DMS153 treated with DMSO at 0.1 percent for 48 hours (cell line): ENCODE results near the gene COL12A1.
A peak's percentile ranks its signal among the peaks of the same experiment; 100 is the strongest.

Experiments
- DNase-seq: peaks from one replicate; lab custom pipeline; 2025; ENCODE audit not compliant: unreplicated experiment; lab: John Stamatoyannopoulos, UW

COL12A1 gene

GRCh38 chr6:75106426-75106825 is 99.4 kb downstream of the COL12A1 start:
- no peak for DNase-seq

- DNase-seq = no peak
These were observed 102.4 kb downstream of the COL12A1 start for GRCh38 chr6:75103431-75103830.

DNA sequence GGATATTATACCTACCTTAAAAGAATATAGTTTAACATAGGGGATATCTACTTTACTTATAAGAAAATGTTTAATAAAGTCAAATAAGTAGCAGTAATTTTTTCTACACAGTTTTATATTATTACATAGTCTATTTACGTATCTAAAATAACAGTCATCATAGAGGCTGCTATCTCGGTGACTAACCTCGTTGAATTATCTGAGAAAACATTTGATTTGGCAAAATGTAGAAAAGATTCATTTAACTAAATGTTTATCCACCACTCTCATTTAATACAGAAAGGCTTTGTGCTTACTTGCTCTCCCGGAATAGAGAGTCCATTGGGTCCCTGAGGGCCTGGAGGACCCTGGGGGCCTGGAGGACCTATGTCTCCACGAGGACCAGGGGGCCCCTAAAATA is 103.6 kb downstream of the COL12A1 start:
- DNase-seq = no peak

- no peak for DNase-seq
These were observed 104.0 kb downstream of the COL12A1 start for GRCh38 chr6:75101896-75102295.

DNA sequence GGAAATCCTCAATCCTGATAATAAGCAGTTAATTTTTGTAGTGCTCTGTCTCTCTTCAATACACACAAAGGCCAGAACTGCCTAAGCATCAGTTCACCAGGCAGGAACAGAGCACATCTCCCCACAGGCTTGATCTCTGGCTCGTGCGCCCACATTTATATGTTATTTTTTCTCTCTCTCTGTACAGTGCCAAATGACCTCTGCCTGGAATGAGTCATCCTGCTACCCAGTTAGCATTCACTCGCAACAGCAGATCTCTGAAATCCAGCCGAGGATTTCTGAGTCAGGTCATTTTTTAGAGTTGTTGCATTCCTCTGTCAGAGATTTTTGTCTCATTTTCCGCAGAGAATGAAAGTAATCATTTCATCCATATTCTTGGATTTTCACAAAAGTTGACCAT is 107.1 kb downstream of the COL12A1 start:
- no peak for DNase-seq

DNA sequence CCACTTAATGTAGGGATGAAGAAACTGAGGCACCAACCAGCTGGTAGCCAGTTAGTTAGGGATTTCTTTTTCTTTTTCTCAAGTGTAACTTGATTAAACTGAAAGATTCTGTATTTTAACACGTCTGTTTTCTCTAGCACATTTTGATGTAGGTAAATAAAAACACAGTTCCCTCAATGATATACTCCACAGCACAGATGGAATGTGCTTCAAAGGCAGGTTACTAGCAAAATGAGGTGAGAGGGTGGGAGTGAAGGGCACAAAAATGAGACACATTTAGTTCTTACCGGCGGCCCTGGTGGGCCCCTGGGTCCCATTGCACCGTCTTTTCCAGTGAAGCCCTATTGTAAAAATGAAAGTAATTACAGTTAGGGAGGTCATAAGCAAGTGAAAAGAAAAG is 108.9 kb downstream of the COL12A1 start:
- DNase-seq = no peak

DNA sequence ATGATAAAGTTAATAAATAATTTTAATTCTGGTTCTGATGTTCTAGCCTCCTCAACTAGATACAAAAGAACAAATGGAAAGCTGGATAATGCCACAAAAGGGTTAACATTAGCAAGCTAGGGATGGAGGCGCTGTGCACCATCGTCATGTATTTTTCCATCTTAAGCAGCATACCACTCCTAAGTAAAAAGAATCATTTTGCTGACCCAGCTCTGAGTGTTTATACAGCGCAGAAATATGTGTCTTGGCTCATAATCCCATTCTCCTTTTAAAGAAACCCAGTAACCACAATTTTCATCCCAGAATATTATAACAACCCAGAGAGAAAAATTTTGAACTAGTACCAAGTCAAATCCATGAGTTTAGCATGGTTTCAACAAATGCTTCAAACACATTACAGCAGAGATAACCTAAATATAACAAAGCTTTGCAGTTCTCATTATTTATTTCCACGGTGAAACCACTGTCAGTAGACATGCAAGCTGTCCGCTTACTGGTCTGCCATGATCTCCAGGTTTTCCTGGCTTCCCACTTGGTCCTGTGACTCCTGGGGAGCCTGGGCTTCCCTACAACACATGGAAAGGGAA is 111.1 kb downstream of the COL12A1 start:
- DNase-seq = no peak

DNA sequence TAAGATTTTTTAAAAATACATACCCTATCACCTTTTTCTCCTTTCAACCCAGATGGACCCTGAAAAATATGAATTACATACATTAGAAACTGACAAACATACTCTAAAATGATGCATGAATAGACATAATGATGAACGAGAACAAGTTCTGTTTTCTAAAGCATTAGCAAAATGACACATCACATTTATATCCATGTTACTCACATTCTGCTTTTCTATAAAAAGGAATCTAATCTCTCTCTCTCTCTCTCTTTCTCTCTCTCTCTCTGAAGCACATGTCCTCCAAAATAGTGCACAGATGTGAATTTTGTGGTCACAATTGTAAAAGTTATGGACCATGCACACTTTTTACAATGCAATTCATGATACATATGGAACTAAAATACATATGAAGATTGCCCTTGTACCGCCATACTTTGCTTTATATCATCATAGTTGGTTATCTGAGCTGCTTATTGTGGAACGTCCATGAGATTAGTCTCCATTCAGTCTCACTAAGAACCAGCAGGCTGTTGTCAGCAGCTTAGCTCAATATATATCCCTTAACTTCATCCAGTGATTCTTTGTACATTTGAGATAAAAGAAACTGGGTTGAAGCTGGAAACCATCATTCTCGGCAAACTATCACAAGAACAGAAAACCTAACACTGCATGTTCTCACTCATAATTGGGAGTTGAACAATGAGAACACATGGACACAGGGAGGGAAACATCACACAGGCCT is 114.2 kb downstream of the COL12A1 start:
- DNase-seq = no peak

GRCh38 chr6:75090576-75090975 is 115.3 kb downstream of the COL12A1 start:
- no peak for DNase-seq

DNA sequence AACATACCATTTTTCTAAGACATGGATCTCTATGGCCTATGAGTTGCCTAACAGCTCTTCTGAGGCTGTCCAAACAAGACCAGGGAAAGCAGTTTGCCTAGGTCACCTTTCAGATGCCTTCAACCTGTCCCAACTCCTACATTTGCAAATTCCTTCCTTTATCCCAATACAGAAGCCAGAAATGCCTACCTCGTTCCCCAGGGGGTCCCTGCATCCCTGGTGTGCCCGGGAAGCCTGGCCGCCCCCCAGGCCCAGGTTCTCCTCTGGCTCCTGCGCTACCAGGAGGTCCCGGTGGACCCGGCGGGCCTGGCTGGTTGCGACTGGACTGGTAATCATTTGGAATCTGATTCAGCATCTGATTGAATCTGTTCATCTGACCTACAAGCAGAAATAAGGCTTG is 115.9 kb downstream of the COL12A1 start:
- no peak for DNase-seq

GRCh38 chr6:75089151-75089897 is 116.5 kb downstream of the COL12A1 start:
- no peak for DNase-seq

DNA sequence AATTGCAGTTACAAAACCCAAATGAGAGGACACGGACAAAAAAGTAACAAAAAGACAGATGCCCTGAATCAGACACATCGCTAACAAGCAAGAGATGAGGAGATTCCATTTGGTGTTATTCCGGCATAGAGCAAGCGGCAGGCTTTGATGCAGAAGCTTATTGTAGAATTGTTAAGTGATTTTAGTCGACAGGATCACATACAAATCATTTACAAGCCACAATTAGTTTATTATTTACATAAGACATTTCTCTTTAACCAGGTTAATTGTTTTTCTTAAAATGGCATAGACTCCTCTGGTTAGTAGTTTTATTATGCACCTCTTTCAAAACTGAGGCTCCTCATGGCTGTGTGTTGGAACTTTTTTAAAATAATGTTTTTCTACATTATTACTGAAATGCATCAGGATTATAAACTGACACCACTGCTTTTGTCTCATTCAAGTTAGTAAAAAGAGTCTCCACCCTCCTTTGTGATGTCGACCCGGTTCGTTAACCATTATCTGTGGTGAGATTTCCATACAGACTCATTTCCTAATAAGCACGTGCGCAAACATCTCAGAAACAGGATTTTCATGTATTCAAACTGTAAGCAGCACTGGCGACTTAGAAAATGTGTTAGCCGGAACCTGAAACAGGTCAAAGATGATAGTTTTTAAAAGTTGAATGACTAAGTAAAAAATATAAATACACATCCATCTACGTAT is 119.8 kb downstream of the COL12A1 start:
- DNase-seq = no peak

DNA sequence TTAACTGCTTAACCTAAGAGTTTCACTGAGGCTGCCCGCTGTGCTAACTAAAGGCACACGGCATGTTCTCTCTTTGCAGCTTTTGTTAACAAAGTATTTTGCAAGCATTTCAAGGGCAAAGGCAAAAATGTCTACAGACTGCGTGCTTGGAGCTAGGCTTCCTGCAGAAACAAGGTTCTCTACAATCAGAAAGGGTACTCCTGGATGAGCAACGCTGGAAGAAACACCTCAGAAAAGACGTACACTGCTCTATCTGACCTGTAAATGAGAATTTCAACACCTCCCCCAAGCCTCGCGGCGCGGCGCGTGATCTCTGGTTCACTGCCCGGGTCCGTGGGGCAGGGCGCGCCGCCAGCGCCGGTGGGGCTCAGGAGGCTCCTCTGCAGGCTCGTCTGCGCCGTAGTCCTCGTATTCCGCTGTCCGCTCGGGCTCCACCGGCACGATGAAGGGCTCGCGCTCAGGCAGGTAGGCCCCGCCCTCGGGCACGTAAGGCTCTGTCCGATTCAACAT is 120.9 kb downstream of the COL12A1 start:
- DNase-seq = peak; percentile 79

DNA sequence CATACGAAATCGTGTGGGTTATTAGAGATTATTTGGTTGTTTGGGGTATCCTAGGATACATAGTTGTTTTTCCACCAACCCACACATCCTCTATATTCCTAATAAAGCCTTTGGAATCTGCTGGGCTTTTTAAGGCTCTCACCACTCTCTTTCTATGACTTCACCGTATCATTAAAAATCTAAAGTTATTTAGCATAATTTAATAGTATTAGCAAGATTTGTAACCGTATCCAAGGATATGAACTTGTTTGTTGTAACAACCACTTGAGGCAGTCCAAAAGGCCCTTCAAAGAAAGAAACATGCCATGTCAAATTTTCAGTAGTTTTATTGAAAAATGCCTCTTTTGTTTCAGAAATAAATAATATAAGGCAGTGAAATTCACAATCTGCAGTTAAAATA is 121.8 kb downstream of the COL12A1 start:
- DNase-seq = no peak

DNA sequence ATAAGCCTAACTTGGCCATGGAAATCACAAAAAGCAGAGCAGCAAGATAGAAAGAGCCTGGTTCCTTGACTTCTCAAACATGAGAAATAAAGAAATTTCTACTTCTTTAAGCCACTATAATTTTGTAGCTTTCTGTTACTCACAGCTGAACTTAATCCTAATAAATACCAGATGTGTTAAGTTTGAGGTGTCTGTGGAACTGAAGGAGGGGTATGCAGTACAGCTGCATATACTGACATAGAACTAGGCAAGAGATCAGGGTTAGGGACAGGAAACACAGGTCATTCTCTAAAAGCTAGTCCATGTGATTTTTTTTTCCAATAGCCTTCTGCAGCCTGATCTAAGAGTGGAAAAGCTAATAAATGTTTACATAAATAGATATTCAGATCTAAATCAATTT is 123.9 kb downstream of the COL12A1 start:
- DNase-seq = no peak

DNA sequence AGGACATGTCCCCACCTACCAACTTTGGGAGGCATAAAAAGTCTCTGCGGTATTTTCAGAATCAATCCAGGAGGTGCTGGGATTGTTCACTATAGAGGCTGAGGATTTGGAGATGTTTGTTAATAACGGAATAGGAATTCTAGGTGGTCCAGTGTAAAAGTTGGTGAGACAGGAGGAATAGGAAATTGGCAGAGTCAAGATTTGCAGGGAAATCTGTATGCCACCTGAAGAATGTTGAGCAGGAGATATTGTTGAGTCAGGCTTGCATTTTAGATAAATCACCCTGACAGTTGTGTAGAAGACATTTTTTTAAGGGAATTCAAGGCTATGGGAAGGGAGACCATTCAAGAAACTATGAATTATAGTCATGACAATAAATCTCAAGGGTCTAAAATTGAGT is 124.8 kb downstream of the COL12A1 start:
- DNase-seq = no peak

DNA sequence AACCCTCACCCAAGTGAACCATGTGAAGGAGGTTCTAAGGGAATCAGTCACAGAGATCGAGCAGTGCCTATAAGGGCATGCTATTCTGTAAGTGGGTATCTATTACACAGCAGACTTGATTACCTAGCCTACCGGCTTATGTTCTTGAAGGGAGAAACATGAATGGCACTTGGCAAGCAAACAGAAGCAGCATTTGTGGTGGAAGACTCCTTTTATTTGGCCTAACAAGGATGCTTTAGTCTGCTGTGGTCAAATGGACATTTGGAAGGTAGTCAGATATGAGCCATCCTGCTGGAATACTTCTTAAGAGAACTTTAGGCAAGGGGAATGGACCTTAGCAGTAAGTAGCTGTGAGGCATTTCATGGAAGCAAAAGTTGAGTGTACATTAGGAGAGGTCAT is 126.3 kb downstream of the COL12A1 start:
- DNase-seq = no peak

DNA sequence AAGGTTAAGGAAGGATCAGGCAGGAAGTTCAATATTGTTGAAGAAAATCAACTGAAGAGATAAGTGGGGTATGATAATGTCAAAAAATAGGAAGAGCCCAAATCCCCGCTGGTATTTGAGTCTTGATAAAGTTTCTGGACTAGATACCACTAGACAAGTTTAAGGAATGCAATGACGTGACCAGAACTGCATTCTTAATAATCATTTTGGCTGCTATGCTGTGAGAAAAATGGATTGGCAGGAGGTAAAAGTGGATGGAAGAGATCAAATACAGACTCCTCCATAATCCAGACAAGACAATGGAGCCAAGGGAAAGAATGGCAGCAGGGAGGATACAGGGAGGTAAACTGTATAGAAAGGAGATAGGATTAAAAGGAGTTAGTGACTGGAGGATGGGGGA is 128.2 kb downstream of the COL12A1 start:
- no peak for DNase-seq

DNA sequence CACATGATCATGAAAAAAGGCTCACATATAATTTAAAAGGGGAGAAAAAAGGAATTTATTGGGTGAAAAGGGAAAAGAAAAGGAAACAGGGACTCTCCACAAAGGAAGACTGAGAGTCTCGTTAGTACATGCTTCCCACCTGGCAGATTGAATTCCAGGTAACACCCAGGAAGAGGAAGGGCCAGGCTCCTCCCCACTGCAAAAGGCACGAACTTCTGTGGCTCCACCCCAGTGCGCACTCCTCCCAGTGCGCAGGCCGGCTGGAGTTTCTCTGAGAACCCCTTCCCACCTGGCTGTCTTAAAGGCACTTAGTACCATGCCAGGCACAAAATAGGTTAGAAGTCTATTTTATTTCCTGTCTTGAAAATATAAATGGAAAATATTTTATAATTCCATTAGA is 129.8 kb downstream of the COL12A1 start:
- no peak for DNase-seq

- no peak for DNase-seq
These were observed 135.6 kb downstream of the COL12A1 start for GRCh38 chr6:75070244-75070643.

DNA sequence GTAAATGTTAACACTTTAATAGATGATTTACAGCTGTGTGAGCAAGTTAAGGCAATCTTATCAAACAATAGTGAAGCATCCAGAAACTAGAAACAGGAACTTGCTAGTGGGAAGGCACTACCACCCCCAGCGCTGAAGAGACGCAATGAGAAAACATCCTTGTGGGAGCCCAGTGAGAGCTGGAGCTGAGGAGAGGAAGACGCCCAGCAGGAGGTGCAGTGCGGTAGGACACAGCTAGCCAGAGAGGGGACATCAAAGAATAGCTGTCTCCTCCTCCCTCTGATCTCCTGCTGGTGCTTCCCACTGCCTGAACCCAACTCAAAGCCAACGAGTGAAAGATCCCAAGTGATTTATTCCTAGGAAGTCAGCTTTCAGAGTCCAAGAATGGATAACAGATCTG is 140.3 kb downstream of the COL12A1 start:
- no peak for DNase-seq

DNA sequence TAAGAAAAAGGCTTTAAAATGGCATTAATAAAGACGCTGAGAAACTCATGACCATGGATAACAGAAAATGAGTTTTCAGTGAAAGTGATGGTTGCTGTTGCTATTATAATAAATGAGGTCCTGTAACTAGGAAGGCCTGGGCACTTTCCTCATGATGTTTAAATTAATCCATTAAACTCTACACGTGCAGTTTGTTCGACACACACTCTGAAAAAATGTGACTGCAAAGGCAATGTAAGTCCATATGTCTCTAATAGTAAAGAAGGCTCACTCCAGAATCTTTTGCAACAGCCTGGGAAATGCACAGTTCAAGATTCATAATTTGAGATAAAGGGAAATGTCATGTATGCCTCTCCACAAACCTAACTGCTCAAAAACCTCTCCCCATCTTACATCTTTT is 153.4 kb downstream of the COL12A1 start:
- DNase-seq = no peak
